Fibroblast of pulmonary artery (primary cell): ENCODE results near the gene TNFRSF14.

ENCODE experiments used
- DNase-seq: peaks from one replicate; pipeline ENCODE4 v3.0.0-alpha.2; 2010; ENCODE audit warnings: low read depth
- H3K4me3 ChIP-seq: replicated peaks from 2 replicates; pipeline ENCODE4 v1.5.1; 2011; ENCODE audit warnings: low read depth, mild to moderate bottlenecking, control low read depth, low read length, moderate library complexity
- TF ChIP-seq, protein P1 (sequence below): IDR thresholded peaks from 2 replicates; pipeline ENCODE4 v1.5.1; 2011; ENCODE audit warnings: mild to moderate bottlenecking, control low read depth, low read length, inconsistent platforms; ENCODE audit errors: missing control alignments

TNFRSF14 gene

DNA sequence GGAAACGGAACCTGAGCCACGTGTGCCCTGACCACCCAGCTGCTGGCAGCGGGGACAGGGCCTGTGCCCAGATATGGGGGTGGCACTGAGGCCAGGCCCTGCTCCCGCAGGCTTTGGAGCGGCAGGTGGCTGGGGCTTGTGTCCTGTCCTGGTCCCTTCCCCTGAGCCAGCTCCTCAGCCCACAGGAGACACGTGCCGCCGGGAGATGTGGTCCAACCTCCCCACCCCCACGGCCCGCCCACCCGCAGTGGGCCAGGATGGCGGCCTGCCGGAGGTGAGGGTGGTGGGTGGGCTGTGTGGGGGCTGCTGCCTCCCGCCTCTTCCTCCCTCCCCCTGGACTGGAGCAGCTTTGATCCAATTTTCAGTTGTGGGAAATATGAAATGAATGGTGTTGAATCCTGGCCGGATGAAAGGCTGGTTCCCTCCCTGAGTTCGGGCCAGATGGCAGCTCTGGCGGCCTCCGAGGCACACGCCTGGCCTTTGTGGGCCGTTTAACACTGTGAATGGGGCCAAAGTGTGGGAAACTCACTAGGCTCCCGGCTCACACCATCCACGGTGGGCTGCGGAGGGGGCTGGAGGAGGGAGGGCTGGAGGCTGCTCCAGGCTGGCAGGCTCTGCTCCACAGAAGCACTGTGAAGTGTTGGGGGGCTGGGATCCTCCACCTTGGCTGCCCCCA lies 23.5 kb upstream of the TNFRSF14 start:
- no peak for DNase-seq
- no peak overlapping the region for H3K4me3 ChIP-seq
- TF ChIP-seq, protein P1, sequence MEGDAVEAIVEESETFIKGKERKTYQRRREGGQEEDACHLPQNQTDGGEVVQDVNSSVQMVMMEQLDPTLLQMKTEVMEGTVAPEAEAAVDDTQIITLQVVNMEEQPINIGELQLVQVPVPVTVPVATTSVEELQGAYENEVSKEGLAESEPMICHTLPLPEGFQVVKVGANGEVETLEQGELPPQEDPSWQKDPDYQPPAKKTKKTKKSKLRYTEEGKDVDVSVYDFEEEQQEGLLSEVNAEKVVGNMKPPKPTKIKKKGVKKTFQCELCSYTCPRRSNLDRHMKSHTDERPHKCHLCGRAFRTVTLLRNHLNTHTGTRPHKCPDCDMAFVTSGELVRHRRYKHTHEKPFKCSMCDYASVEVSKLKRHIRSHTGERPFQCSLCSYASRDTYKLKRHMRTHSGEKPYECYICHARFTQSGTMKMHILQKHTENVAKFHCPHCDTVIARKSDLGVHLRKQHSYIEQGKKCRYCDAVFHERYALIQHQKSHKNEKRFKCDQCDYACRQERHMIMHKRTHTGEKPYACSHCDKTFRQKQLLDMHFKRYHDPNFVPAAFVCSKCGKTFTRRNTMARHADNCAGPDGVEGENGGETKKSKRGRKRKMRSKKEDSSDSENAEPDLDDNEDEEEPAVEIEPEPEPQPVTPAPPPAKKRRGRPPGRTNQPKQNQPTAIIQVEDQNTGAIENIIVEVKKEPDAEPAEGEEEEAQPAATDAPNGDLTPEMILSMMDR, result no peak

DNA sequence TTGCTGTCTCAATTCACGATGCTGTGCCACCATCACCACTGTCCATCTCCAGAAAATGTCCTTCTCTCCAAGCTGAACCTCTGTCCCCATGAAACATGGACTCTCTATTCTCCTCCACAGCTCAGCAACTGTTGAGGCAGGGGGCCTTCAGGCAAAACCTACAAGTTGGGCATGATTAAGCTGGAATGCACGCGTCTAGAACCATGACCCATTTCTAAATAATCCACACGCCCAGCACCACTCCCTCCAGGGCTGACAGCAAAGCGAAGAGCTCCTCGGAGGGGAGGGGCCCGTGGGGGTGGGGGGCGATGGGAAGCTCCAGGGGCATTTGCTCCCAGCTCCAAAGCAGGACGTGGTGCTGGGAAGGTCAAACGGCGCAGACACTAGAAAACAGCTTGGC lies 22.8 kb upstream of the TNFRSF14 start:
- no peak for DNase-seq
- TF ChIP-seq, protein P1, result no peak
- no peak overlapping the region for H3K4me3 ChIP-seq

DNA sequence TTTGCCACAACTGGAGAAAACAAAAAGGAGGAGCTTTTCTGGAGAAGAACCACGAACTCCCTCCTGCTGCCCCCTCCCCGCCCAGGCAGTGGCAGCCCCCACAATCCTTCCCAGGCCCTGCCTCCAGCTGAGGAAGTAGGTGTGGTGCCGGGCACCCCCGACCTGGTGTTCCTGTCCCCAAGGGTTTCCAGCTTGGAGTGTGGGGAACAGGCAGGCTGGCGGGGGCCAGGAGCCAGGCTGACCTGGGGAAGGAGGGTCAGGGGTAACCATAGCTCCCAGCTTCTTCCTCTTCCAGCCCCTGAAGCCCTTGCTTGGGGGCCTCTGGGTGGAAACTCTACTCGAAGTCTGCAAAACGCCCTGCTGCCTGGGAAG lies 21.9 kb upstream of the TNFRSF14 start:
- TF ChIP-seq, protein P1, result no peak
- no peak overlapping the region for H3K4me3 ChIP-seq
- DNase-seq, result no peak

DNA sequence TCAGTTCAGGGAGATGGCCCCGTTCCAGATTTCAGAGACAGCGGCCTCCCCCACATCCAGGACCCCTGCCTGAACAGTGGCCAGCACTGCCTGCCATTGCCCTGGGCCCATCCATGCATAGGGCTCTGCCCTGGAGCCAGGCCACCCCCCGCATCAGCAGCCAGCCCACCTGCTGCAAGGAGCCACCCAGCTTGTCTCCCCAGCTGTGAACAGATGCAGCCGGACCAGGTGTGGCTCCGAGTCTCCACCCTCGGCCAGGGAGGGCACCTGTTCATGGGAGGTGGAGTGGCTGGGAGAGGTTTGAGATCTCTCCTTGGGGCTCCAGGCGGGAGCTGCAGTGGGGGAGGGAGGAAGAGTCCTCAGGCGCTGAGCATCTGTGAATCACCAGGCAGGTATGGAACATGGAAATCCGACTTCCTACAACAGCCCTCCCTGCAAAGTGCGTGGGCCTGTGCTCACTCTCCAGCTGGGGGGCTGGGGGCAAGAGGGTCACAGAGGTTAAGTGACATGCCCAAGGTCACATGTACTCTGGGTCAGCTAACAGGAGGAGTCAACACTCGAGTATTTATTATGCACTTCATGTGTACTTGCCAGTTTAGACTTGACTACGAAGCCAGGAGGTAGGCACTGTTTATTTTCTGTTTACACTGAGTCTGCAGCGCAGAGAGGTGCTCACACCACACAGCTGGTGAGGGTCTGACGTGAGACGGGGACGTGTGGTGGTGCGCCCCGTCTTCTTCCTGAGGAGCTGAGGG lies 21.3 kb upstream of the TNFRSF14 start:
- TF ChIP-seq, protein P1, result no peak
- DNase-seq, result peak; percentile 43
- no peak overlapping the region for H3K4me3 ChIP-seq

DNA sequence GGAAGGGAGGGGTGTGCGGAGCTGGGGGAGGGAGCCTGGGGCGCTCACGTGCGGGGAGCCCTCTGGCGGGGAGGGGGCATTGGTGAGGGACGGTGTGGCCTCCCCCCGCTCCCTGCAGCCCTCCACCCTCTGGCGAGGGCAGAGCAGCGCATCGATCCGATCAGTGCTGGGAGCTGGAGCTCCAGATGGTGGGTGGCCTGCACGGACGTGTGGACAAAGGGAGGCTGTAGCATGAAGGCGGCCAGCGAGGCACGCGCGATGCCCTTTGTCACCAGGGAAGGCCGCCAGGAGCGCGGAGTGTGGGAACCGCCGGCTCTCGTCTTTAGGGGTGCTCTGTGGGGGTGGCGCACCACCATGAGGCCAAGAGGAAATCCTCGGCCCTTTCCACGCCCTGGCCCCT lies 20.7 kb upstream of the TNFRSF14 start:
- H3K4me3 ChIP-seq, result no peak overlapping the region
- no peak for DNase-seq
- TF ChIP-seq, protein P1, result no peak

DNA sequence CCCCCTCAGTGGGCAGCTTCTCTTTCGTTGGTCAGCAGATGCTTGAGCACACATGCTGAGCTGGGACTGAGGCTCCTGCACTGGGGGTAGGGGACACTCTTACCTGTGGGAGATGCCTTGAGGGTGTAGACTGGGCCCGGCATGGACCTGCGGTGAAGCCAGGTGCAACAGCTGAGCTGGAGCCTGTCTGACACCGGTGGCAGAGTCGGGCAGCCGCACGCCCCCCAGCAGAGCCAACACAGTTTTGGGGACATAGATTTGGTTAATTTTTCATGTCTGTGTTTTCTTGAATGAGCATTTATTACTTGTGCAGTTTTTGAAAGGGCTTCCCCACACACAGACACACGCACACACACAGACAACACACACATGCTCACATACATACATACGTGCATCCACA lies 20.2 kb upstream of the TNFRSF14 start:
- no peak for DNase-seq
- no peak overlapping the region for H3K4me3 ChIP-seq
- TF ChIP-seq, protein P1, result no peak

DNA sequence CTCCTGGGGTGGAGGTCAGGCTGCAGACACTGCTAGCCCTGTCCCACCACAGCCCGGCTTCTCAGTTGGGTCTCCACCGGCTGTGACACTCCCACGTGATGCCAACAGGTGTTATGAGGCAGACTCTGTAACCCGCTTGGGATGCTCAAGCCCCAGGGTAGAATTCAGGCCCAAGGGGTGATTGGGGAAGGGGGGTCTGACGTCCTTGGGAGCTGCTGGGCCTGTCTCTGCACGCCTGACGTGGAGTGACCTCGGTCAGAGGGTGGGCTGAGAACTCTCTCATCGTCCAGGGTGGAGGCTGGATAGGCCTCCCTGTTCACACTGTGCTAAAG lies 18.4 kb upstream of the TNFRSF14 start:
- TF ChIP-seq, protein P1, result no peak
- no peak for DNase-seq

More for the DNA sequence above, 18.4 kb upstream of the TNFRSF14 start:
- no peak overlapping the region for H3K4me3 ChIP-seq
